Measurements from ENCODE around the gene GPR52.

DNA sequence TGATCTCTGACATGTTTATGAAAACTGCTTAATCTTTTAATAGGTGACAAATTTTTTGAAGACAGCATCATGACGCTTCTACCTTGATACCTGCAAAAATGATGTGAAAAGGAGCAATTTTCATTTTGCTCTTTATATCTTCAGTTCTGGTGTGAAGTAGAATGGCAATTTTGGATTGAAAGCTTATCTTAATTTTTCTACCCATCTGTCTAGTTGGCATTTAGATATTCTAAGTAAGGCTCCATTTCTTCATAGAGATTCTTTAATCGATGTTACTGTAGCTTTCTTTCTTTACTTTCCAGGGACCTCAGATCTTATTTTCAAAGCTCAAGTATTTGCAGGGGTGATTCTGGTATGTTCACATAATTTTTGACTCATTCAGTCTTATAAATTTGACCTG, 32.3 kb upstream of the GPR52 start:
- TF ChIP-seq, protein P1, sequence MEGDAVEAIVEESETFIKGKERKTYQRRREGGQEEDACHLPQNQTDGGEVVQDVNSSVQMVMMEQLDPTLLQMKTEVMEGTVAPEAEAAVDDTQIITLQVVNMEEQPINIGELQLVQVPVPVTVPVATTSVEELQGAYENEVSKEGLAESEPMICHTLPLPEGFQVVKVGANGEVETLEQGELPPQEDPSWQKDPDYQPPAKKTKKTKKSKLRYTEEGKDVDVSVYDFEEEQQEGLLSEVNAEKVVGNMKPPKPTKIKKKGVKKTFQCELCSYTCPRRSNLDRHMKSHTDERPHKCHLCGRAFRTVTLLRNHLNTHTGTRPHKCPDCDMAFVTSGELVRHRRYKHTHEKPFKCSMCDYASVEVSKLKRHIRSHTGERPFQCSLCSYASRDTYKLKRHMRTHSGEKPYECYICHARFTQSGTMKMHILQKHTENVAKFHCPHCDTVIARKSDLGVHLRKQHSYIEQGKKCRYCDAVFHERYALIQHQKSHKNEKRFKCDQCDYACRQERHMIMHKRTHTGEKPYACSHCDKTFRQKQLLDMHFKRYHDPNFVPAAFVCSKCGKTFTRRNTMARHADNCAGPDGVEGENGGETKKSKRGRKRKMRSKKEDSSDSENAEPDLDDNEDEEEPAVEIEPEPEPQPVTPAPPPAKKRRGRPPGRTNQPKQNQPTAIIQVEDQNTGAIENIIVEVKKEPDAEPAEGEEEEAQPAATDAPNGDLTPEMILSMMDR (IDR thresholded peaks at IDR 0.05; ENCODE audit: low read depth, low read length, poor library complexity, severe bottlenecking): no peak
- TF ChIP-seq EZH2phosphoT487 (IDR thresholded peaks at IDR 0.05; ENCODE audit: borderline replicate concordance, low read length): no peak

All from DOHH2 (cell line).